ENCODE results near the gene SEMA5B. TPM values are rescaled to one million over a fixed set of nuclear protein-coding genes. Genes with fewer than 3 reads are reported as not detected.

SEMA5B gene
- total RNA-seq, 1 donor from 2014 or later = not detected

DNA sequence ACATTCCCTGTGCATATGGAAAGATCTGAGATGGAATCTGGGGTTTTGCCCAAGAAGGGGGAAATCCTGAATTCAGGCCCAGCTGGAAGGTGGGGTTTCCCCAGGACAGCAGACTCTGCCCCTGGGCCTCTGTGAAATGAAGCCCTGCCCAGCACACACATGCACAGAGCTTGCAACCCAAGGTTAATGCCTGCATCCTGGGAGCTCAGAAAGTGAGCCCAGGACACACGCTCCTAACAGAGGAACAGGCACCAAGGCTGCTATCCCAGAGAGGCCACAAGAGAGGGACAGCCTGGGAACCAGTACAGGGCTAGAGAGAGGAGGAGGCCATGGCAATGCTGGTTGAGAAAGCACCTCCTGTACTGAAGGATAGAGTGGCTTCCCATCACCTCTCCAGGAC lies 16.1 kb downstream of the SEMA5B start:
- no peak for DNase-seq (ENCODE audit: low read depth)
- TF ChIP-seq, protein P1, sequence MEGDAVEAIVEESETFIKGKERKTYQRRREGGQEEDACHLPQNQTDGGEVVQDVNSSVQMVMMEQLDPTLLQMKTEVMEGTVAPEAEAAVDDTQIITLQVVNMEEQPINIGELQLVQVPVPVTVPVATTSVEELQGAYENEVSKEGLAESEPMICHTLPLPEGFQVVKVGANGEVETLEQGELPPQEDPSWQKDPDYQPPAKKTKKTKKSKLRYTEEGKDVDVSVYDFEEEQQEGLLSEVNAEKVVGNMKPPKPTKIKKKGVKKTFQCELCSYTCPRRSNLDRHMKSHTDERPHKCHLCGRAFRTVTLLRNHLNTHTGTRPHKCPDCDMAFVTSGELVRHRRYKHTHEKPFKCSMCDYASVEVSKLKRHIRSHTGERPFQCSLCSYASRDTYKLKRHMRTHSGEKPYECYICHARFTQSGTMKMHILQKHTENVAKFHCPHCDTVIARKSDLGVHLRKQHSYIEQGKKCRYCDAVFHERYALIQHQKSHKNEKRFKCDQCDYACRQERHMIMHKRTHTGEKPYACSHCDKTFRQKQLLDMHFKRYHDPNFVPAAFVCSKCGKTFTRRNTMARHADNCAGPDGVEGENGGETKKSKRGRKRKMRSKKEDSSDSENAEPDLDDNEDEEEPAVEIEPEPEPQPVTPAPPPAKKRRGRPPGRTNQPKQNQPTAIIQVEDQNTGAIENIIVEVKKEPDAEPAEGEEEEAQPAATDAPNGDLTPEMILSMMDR (conservative IDR thresholded peaks at IDR 0.05; ENCODE audit: low read depth, low read length) = no peak
- no peak overlapping the region for H3K4me3 ChIP-seq (ENCODE audit: low read depth, low read length)

GRCh38 chr3:123008840-123009239 lies 18.7 kb downstream of the SEMA5B start:
- DNase-seq (ENCODE audit: low read depth) = no peak
- no peak overlapping the region for H3K4me3 ChIP-seq (ENCODE audit: low read depth, low read length)
- TF ChIP-seq, protein P1 (conservative IDR thresholded peaks at IDR 0.05; ENCODE audit: low read depth, low read length) = no peak

DNA sequence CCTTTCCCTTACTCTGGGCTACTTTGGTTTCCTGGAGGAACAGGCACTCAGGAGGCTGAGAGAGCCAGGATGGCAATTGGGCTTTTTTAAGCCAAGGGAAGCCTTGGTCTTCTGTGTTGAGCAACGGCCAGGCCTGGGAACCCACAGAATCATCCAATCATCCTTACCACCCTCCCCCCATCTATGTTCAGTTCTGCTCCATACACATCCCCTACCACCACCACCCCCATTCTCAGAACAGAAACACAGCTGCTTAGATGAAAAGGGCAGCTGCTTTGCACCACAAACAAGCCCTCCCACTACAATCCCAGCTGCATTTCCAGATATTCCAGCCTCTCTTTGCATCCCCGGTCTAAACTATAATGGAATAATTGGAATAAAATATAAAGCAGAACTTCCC lies 21.0 kb downstream of the SEMA5B start:
- H3K4me3 ChIP-seq (ENCODE audit: low read depth, low read length) = no peak overlapping the region
- no peak for DNase-seq (ENCODE audit: low read depth)
- TF ChIP-seq, protein P1 (conservative IDR thresholded peaks at IDR 0.05; ENCODE audit: low read depth, low read length) = no peak

DNA sequence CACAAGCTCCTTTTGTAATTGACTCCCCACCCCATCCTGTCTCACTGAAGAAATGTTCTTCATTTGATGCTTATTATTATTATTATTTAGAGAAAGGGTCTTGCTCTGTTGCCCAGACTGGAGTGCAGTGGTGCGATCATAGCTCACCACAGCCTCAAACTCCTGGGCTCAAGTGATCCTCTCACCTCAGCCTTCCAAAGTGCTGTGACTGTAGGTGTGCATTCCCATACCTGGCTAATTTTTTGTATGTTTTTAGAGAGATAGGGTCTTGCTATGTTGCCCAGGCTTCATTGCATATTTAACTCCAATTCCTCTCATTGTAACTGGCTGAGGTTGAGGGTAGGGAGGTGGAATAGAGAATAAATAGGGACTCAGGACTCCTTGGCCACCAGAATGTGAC lies 22.3 kb downstream of the SEMA5B start:
- no peak for DNase-seq (ENCODE audit: low read depth)
- TF ChIP-seq, protein P1 (conservative IDR thresholded peaks at IDR 0.05; ENCODE audit: low read depth, low read length) = no peak
- no peak overlapping the region for H3K4me3 ChIP-seq (ENCODE audit: low read depth, low read length)

GRCh38 chr3:123004201-123004918 lies 23.2 kb downstream of the SEMA5B start:
- TF ChIP-seq, protein P1 (conservative IDR thresholded peaks at IDR 0.05; ENCODE audit: low read depth, low read length) = no peak
- H3K4me3 ChIP-seq (ENCODE audit: low read depth, low read length) = no peak overlapping the region
- DNase-seq (ENCODE audit: low read depth) = no peak

GRCh38 chr3:123002749-123003497 lies 24.6 kb downstream of the SEMA5B start:
- TF ChIP-seq, protein P1 (conservative IDR thresholded peaks at IDR 0.05; ENCODE audit: low read depth, low read length) = no peak
- no peak for DNase-seq (ENCODE audit: low read depth)
- no peak overlapping the region for H3K4me3 ChIP-seq (ENCODE audit: low read depth, low read length)

Measured in epithelial cell of proximal tubule (primary cell).